NCI-H82 treated with DMSO at 0.1 percent for 48 hours (cell line): ENCODE results near the gene DTX2.
"Not testable (repeated sequence)": the region's sequence is repeated elsewhere in the genome, so short reads cannot be mapped to it uniquely, and the experiment has no call there.

ENCODE experiments used
- DNase-seq: peaks from one replicate; lab custom pipeline; 2025; ENCODE audit not compliant: unreplicated experiment; lab: John Stamatoyannopoulos, UW

DTX2 gene

DNA sequence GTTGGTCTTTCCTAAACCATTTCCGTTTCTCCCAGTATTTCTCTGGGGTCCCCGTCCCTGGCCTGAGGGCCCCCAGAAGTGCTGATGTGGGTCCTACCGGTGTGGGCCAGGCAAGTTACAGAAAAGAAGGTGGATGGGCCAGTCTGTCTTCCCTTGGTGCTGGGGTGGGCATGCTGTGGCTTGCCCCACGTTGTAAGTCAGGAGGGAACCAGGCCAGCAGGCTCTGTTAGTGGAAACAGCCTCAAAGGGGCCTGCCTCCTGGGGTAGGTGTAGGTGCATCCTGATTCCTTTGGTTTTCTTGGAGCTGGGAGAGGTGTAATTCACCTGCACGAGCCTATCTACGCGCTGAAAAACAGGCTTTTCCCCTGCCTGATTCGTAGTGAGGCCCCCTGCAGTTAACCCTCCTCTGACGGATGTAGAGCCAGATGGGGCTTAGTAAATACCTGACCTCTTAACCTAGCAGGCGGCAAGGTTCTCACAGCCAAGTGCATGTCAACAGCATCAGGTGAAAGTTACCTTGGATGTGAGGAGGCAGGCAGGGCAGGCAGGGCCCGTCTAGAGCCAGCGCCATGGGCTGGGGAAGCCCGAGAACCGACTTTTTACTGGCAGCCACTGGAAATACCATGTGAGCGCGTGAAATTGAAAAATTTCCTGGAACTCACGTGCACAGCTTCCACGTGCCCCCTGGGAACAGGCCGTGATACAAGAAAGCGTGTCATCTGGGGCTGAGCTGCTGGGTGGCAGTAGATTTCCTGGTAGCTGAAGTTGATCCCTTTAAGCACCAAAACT lies 24.5 kb downstream of the DTX2 start:
- DNase-seq, result not testable (repeated sequence)

GRCh38 chr7:76486618-76487017 lies 25.1 kb downstream of the DTX2 start:
- not testable (repeated sequence) for DNase-seq

DNA sequence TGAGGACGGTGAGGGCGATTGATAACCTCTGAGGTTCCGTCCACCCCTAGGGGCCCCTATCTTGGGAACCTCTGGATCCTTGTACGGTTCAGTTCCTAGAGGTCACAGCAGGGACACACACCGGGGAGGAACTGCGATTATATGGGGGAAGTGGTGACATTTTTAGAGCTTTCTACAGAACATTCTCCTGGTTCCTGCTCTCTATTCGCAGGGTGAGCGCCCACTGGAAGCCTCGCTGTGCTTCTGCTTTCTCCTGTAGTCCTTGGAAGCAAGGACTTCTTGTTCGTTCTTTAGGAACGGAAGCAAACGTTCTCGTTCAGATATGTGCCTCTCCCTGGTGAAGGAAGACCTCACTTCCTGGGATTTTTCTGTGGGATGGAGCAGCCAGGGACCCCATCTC lies 26.5 kb downstream of the DTX2 start:
- not testable (repeated sequence) for DNase-seq

- DNase-seq, result not testable (repeated sequence)
These were observed 30.6 kb downstream of the DTX2 start for GRCh38 chr7:76492139-76492538.

GRCh38 chr7:76495717-76496116 lies 34.2 kb downstream of the DTX2 start:
- not testable (repeated sequence) for DNase-seq

DNA sequence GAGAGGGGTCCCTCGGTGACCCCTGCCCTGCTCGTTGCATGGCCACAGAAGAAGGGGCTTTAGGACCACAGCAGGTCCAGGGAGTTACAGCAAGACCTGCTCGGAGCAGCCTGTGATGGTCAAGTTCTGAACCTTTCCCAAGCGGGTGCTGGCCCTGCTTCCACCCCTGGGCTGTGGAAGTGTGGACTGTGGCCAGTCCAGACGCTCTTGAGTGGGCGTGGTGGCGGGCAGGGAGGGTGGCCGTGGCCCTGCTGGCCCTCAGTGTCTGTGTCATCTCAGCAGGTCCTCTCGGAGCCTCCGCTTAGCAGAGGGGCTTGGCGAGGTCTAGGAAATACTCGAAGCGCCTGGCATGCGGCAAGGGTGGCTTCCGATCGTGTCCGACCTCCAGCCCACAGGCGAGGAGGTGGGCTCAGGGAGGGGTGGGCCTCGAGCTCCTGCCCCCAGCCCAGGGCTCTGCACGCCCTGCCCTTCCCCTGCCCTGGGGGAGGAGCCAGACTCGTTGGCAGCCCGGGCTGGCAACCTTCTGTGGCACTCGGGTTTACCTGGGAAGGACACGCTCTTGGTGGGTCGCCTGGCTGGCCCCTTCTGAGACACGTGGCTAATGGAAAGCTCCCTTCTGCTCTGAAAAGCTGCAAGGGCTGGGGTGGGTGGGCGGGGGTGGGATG lies 36.5 kb downstream of the DTX2 start:
- DNase-seq, result not testable (repeated sequence)

DNA sequence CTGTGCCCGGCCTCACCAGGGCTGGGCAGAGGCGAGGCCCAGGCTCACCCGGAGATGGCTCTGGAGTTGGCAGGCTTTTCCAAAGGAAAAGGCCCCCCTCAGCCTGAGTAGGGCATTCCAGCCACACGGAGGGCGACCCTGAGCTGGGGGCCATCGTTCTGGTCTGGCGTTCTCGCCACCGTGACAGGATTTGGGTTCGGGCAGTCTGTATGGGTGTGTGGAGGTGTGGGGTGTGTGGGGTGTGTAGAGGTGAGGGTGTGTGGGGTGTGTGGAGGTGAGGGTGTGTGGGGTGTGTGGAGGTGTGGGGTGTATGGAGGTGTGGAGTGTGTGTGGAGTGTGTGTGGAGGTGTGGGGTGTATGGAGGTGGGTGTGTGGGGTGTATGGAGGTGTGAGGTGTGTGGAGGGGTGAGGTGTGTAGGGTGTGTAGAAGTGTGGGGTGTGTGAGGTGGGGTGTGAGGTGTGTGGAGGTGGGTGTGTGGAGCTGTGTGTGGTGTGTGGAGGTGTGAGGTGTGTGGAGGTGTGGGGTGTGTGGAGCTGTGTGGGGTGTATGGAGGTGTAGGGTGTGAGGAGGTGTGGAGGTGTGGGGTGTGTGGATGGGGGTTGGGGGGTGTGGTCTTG lies 37.2 kb downstream of the DTX2 start:
- not testable (repeated sequence) for DNase-seq

- DNase-seq, result not testable (repeated sequence)
These were observed 37.9 kb downstream of the DTX2 start for GRCh38 chr7:76499201-76499923.

GRCh38 chr7:76499924-76500241 lies 38.4 kb downstream of the DTX2 start:
- DNase-seq, result not testable (repeated sequence)

DNA sequence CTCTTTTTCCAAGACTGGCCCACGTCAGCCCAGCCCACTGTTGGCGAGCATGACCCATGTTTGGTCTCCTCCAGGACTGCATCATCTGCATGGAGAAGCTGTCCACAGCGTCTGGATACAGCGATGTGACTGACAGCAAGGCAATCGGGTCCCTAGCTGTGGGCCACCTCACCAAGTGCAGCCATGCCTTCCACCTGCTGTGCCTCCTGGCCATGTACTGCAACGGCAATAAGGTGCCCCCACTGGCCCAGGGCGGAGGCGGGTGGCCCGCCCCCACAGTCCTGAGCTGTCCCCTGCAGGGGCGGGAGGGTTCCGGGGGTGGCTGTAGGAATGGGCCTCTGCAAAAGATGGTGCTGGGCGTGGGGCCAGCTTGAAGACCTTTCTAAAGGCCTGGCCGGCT lies 40.7 kb downstream of the DTX2 start:
- not testable (repeated sequence) for DNase-seq

GRCh38 chr7:76502836-76503235 lies 41.3 kb downstream of the DTX2 start:
- DNase-seq, result not testable (repeated sequence)

GRCh38 chr7:76503244-76503643 lies 41.7 kb downstream of the DTX2 start:
- DNase-seq, result not testable (repeated sequence)

- DNase-seq, result not testable (repeated sequence)
These were observed 43.0 kb downstream of the DTX2 start for GRCh38 chr7:76504351-76505167.

DNA sequence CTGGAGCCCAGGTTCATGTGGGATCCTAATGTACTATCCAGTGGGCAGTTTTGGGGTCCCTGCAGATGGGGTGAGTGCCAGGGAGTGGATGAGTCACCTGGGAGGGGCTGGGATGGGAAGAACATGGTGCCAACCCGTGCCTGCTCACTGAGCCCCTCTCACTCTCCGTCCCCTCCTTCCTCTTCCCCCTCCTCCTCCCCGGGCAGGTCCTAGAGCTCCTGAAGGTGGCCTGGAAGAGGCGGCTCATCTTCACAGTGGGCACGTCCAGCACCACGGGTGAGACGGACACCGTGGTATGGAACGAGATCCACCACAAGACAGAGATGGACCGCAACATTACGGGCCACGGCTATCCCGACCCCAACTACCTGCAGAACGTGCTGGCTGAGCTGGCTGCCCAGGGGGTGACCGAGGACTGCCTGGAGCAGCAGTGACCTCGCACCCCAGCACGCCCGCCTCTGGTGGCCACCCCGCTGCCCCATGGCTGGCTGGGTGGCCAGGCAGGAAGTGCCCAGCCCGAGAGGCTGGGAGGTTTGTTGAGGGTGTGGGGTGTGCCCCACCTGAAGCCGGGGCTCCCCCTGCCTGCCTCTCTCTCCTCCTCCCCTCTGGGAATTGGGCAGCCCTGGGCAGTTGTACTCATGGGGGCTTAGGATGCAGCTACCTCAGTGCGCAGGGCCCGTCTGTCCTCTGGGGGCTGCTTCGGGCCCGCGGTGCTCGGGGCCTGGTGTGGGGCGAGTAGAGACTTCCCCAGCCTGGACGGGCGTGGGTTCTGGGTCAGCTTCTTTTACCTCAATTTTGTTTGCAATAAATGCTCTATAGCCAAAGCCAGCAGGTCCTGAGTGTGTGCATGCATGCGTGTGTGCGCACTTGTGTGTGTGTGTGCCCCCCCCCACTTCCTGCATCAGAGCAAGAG lies 43.9 kb downstream of the DTX2 start:
- no peak for DNase-seq

GRCh38 chr7:76506081-76506440 lies 44.6 kb downstream of the DTX2 start:
- no peak for DNase-seq

DNA sequence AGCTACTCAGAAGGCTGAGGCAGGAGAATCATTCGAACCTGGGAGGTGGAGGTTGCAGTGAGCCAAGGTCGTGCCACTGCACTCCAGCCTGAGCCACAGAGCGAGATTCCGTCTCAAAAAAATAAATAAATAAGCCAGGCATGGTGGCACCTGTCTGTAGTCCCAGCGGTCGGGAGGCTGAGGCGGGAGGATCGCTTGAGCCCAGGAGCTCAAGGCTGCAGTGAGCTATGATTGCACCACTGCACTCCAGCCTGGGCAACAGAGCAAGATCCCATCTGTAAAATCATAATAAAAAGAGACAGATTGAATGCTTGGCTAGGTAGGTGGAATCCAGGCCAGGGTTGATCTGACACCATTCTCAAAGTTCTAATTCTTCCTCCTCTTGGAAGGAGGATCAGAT lies 45.1 kb downstream of the DTX2 start:
- not testable (repeated sequence) for DNase-seq

GRCh38 chr7:76507723-76508406 lies 46.4 kb downstream of the DTX2 start:
- no peak for DNase-seq

DNA sequence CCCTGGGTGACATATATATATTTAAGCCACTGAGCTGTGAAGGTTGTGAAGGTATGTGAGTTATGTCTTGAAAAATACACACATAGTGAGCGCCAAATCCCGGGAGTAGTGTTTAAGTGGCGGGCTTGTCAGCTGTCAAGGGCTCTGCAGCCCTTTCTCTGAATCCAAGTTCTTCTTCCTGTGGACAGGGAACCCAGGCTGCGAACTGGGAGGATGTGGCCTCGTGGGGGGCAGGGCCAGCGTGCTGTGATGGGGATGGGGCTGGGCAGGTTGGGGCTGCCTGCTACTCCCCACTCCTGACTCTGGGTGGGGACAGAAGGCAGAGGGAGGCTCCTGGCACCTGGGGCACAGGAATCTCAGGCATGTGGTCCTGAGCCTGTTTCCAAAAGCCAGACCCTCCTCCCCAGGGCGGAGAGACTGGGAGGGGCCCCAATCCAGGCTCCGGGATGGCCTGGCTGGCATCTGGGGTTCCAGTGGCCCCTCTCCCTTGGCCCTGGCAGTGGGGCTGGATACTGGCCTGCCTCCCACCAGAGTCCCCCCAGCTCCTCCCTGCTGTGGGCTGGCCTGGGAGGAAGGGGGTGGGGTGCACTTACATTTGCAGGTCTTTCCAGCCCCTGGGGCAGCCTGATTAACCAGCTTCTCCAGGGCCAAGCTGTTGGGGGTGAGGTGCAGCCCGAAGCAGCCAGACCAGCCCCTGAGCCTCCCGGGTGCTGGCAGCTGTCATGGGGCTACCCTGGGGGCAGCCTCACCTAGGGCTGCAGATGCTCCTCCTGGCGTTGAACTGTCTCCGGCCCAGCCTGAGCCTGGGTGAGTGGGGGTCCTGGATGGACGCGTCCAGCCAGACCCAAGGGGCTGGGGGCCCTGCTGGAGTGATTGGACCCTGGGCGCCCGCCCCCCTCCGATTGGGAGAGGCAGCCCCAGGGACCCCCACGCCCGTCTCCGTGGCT lies 48.7 kb downstream of the DTX2 start, which contains the start of gene UPK3B:
Gene UPK3B (plus strand): TSS at position 622 of the 947 bp plus-strand sequence. CDS start 101 bp downstream, at position 723.
- DNase-seq, result no peak
